ENCODE measurements around the gene HORMAD1. TPM values are rescaled to one million over a fixed set of nuclear protein-coding genes. Genes with fewer than 3 reads are reported as not detected.

HORMAD1 gene
- total and polyA plus RNA-seq, 4 donors = 0.06 to 0.92 (median 0.35) TPM

DNA sequence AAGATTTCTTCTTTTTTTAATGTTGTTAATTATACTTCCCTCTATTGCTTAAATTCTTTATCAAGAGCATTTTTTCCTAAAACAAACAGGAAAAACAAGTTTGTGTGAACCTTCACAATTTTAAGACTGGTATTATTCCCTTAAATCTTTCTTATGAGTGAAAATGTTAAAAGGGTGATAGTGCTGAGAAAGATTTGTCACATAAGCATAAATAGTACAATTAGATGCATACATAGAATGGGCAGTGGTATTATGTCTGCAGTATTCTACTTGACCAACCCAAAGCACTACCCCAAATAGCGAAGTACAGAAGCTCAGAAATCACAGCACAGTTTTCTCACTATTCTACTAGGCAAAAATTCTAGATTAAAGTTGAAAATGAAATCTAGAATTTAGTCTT, 41.7 kb downstream of the HORMAD1 start:
- Histone ChIP-seq H3K27me3 (ENCODE audit: control insufficient read depth in 4 of 4, insufficient read depth in 4 of 4, low read length in 3 of 4) (no peaks in the 10 kb centered on the region), H3K9ac (ENCODE audit: low read depth in 1 of 2, low read length in 2 of 2) (no peak overlapping the region), H3K27ac (ENCODE audit: low read depth in 1 of 2, low read length in 2 of 2) (no peak overlapping the region), H3K4me3 (ENCODE audit: low read depth in 1 of 3, low read length in 3 of 3) (no peak overlapping the region), H3K4me1 (ENCODE audit: control insufficient read depth in 4 of 4, insufficient read depth in 4 of 4, low read length in 3 of 4) (no peaks in the 10 kb centered on the region), H3K9me3 (ENCODE audit: control insufficient read depth in 4 of 4, low read length in 3 of 4) (no peaks in the 10 kb centered on the region), H3K36me3 (ENCODE audit: control insufficient read depth in 4 of 4, insufficient read depth in 3 of 4, low read depth in 1 of 4, low read length in 3 of 4) (peaks cover 0 to 6% (median 3%) of the 10 kb centered on the region in 4 donors)
- DNase-seq (ENCODE audit: low spot score) = no peak
- no peak for TF ChIP-seq HNF4G (IDR thresholded peaks at IDR 0.05)
- no peak for TF ChIP-seq FOXA1 (IDR thresholded peaks at IDR 0.05)
- no peak for TF ChIP-seq TAF1 (conservative IDR thresholded peaks at IDR 0.05)
- TF ChIP-seq, protein P1, sequence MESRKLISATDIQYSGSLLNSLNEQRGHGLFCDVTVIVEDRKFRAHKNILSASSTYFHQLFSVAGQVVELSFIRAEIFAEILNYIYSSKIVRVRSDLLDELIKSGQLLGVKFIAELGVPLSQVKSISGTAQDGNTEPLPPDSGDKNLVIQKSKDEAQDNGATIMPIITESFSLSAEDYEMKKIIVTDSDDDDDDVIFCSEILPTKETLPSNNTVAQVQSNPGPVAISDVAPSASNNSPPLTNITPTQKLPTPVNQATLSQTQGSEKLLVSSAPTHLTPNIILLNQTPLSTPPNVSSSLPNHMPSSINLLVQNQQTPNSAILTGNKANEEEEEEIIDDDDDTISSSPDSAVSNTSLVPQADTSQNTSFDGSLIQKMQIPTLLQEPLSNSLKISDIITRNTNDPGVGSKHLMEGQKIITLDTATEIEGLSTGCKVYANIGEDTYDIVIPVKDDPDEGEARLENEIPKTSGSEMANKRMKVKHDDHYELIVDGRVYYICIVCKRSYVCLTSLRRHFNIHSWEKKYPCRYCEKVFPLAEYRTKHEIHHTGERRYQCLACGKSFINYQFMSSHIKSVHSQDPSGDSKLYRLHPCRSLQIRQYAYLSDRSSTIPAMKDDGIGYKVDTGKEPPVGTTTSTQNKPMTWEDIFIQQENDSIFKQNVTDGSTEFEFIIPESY (IDR thresholded peaks at IDR 0.05) = no peak
- no peak for TF ChIP-seq YY1 (IDR thresholded peaks at IDR 0.05)
- no peak for TF ChIP-seq RAD21 (IDR thresholded peaks at IDR 0.05)
- no peak for TF ChIP-seq FOXA2 (IDR thresholded peaks at IDR 0.05)
- TF ChIP-seq RXRA (IDR thresholded peaks at IDR 0.05) = no peak
- no peak for TF ChIP-seq HNF4A (conservative IDR thresholded peaks at IDR 0.05)
- no peak for TF ChIP-seq SP1 (IDR thresholded peaks at IDR 0.05)
- WGBS = 99% methylated on average over 1 of the region's 1 CpG

DNA sequence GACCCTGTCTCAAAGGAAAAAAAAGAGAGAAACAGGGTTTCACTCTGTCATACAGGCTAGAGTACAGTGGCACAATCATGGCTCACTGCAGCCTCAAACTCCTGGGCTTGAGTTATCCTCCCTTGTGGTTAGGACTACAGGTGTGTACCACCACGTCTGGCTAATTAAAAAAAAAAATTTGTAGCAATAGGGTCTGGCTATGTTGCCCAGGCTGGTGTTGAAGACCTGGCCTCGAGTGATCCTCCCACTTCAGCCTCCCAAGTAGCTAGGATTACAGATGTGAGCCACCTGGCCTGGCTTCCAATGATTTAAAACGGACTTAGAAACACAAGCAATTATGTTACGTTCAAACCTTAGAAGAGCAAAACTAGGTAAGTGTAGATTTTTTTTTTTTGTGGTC, 45.8 kb downstream of the HORMAD1 start:
- H3K9me3 ChIP-seq (ENCODE audit: control insufficient read depth in 4 of 4, low read length in 3 of 4) = no peaks in the 10 kb centered on the region
- DNase-seq (ENCODE audit: low spot score) = no peak
- H3K4me3 ChIP-seq (ENCODE audit: low read depth in 1 of 3, low read length in 3 of 3) = no peak overlapping the region
- no peak overlapping the region for H3K27ac ChIP-seq (ENCODE audit: low read depth in 1 of 2, low read length in 2 of 2)
- TF ChIP-seq, protein P2, sequence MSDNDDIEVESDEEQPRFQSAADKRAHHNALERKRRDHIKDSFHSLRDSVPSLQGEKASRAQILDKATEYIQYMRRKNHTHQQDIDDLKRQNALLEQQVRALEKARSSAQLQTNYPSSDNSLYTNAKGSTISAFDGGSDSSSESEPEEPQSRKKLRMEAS (IDR thresholded peaks at IDR 0.05) = no peak
- no peak for TF ChIP-seq FOXA2 (IDR thresholded peaks at IDR 0.05)
- no peak for TF ChIP-seq HNF4G (IDR thresholded peaks at IDR 0.05)
- TF ChIP-seq JUND (IDR thresholded peaks at IDR 0.05) = no peak
- TF ChIP-seq YY1 (IDR thresholded peaks at IDR 0.05) = no peak
- TF ChIP-seq, protein P1 (IDR thresholded peaks at IDR 0.05) = no peak
- no peak for TF ChIP-seq FOXA1 (IDR thresholded peaks at IDR 0.05)
- no peak for TF ChIP-seq TAF1 (conservative IDR thresholded peaks at IDR 0.05)
- H3K9ac ChIP-seq (ENCODE audit: low read depth in 1 of 2, low read length in 2 of 2) = no peak overlapping the region
- no peaks in the 10 kb centered on the region for H3K36me3 ChIP-seq (ENCODE audit: control insufficient read depth in 4 of 4, insufficient read depth in 3 of 4, low read depth in 1 of 4, low read length in 3 of 4)
- H3K27me3 ChIP-seq (ENCODE audit: control insufficient read depth in 4 of 4, insufficient read depth in 4 of 4, low read length in 3 of 4) = no peaks in the 10 kb centered on the region
- H3K4me1 ChIP-seq (ENCODE audit: control insufficient read depth in 4 of 4, insufficient read depth in 4 of 4, low read length in 3 of 4) = no peaks in the 10 kb centered on the region
- 95% methylated on average over 4 of the region's 4 CpGs for WGBS

DNA sequence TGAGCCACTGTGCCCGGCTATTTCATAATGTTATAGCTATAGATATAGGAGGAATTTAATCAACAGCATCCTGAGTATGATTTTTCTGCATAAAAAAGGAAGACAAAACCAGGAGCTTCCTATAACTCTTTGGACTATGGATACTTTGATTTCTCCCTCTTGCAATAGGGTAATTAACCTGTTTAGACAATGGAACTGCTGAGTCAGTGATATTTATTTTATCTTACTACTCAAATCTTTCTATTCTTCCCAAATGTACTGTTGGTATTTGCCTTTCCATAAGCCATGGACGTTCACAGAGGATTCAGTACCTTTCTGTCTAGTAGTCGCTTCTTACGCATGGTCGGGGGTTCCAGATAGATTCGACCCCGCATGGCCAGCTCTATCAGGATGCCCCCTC, 57.4 kb downstream of the HORMAD1 start:
- Histone ChIP-seq H3K9me3 (ENCODE audit: control insufficient read depth in 4 of 4, low read length in 3 of 4) (no peaks in the 10 kb centered on the region), H3K4me1 (ENCODE audit: control insufficient read depth in 4 of 4, insufficient read depth in 4 of 4, low read length in 3 of 4) (peaks cover 0 to 4% (median 1%) of the 10 kb centered on the region in 4 donors), H3K36me3 (ENCODE audit: control insufficient read depth in 4 of 4, insufficient read depth in 3 of 4, low read depth in 1 of 4, low read length in 3 of 4) (peaks cover 0 to 14% (median 7%) of the 10 kb centered on the region in 4 donors), H3K4me3 (ENCODE audit: low read depth in 1 of 3, low read length in 3 of 3) (no peak overlapping the region), H3K27ac (ENCODE audit: low read depth in 1 of 2, low read length in 2 of 2) (no peak overlapping the region), H3K27me3 (ENCODE audit: control insufficient read depth in 4 of 4, insufficient read depth in 4 of 4, low read length in 3 of 4) (no peaks in the 10 kb centered on the region), H3K9ac (ENCODE audit: low read depth in 1 of 2, low read length in 2 of 2) (no peak overlapping the region)
- 96% methylated on average over 7 of the region's 7 CpGs for WGBS
- DNase-seq (ENCODE audit: low spot score) = no peak
- TF ChIP-seq, protein P1 (IDR thresholded peaks at IDR 0.05) = no peak
- no peak for TF ChIP-seq RXRA (IDR thresholded peaks at IDR 0.05)
- TF ChIP-seq YY1 (IDR thresholded peaks at IDR 0.05) = no peak
- TF ChIP-seq FOXA1 (IDR thresholded peaks at IDR 0.05) = no peak
- no peak for TF ChIP-seq HNF4A (conservative IDR thresholded peaks at IDR 0.05)
- no peak for TF ChIP-seq EGR1 (IDR thresholded peaks at IDR 0.05; ENCODE audit: low read depth in 2 of 2)
- no peak for TF ChIP-seq SP1 (IDR thresholded peaks at IDR 0.05)
- TF ChIP-seq, protein P3, sequence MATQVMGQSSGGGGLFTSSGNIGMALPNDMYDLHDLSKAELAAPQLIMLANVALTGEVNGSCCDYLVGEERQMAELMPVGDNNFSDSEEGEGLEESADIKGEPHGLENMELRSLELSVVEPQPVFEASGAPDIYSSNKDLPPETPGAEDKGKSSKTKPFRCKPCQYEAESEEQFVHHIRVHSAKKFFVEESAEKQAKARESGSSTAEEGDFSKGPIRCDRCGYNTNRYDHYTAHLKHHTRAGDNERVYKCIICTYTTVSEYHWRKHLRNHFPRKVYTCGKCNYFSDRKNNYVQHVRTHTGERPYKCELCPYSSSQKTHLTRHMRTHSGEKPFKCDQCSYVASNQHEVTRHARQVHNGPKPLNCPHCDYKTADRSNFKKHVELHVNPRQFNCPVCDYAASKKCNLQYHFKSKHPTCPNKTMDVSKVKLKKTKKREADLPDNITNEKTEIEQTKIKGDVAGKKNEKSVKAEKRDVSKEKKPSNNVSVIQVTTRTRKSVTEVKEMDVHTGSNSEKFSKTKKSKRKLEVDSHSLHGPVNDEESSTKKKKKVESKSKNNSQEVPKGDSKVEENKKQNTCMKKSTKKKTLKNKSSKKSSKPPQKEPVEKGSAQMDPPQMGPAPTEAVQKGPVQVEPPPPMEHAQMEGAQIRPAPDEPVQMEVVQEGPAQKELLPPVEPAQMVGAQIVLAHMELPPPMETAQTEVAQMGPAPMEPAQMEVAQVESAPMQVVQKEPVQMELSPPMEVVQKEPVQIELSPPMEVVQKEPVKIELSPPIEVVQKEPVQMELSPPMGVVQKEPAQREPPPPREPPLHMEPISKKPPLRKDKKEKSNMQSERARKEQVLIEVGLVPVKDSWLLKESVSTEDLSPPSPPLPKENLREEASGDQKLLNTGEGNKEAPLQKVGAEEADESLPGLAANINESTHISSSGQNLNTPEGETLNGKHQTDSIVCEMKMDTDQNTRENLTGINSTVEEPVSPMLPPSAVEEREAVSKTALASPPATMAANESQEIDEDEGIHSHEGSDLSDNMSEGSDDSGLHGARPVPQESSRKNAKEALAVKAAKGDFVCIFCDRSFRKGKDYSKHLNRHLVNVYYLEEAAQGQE (IDR thresholded peaks at IDR 0.05) = no peak
- TF ChIP-seq FOXA2 (IDR thresholded peaks at IDR 0.05) = no peak

All from liver (tissue), 9 donors.